H1 (cell line): ENCODE measurements around the gene PKN3. TPM values are rescaled to one million over a fixed set of nuclear protein-coding genes. Genes with fewer than 3 reads are reported as not detected.

Experiments
- CTCF ChIA-PET: fragments of 300-600 bp; sonication (Branson Sonifier 250); formaldehyde crosslinking; loops from one replicate; lab custom pipeline; 2021; ENCODE audit not compliant: partially characterized antibody; lab: Charles Lee
- POLR2A ChIA-PET: fragments of 300-600 bp; sonication (Branson Sonifier 250); formaldehyde crosslinking; loops from one replicate; lab custom pipeline; 2021; ENCODE audit warnings: inconsistent platforms; ENCODE audit not compliant: partially characterized antibody; lab: Charles Lee
- DNase-seq, 2 experiments: peaks; one replicate each; pipeline versions ENCODE4 v3.0.0 to v3.0.0-alpha.2; 2010 to 2022; ENCODE audit warnings: low spot score in 2 of 2, low read depth in 1 of 2, mixed read lengths in 1 of 2
- FAIRE-seq: peaks from 2 replicates; lab custom pipeline; 2011; peaks lifted over from hg19 to GRCh38; lab: Jason Lieb, UNC
- H2AFZ ChIP-seq: 2 replicates; pipeline ENCODE4 v1.8.1; 2012; ENCODE audit warnings: low read length, inconsistent platforms
- H2AK5ac ChIP-seq: 2 replicates; pipeline ENCODE4 v1.6.1; 2013; ENCODE audit warnings: low read depth, low read length
- H2BK120ac ChIP-seq: replicated peaks from 2 replicates; pipeline ENCODE3; 2013; ENCODE audit warnings: low read depth, low read length, inconsistent platforms
- H2BK12ac ChIP-seq: 2 replicates; pipeline ENCODE4 v1.6.1; 2013; ENCODE audit warnings: low read depth, low read length
- H2BK15ac ChIP-seq: 2 replicates; pipeline ENCODE4 v1.6.1; 2013; ENCODE audit warnings: low read length
- H2BK20ac ChIP-seq: 2 replicates; pipeline ENCODE4 v1.6.1; 2013; ENCODE audit warnings: low read length
- H2BK5ac ChIP-seq: 2 replicates; pipeline ENCODE4 v1.6.1; 2013; ENCODE audit warnings: low read depth, low read length
- H3K14ac ChIP-seq: 2 replicates; pipeline ENCODE4 v1.6.1; 2013; ENCODE audit warnings: inconsistent platforms; ENCODE audit not compliant: insufficient read length
- H3K18ac ChIP-seq: 2 replicates; pipeline ENCODE4 v1.6.1; 2013; ENCODE audit warnings: low read length; ENCODE audit errors: extremely low read depth
- H3K23ac ChIP-seq: 2 replicates; pipeline ENCODE4 v1.6.1; 2013; ENCODE audit warnings: inconsistent platforms; ENCODE audit not compliant: insufficient read length
- H3K23me2 ChIP-seq: 2 replicates; pipeline ENCODE4 v1.6.1; 2013; ENCODE audit warnings: low read depth, low read length
- H3K27ac ChIP-seq: 2 replicates; pipeline ENCODE4 v1.6.1; 2011; ENCODE audit warnings: low read depth, low read length, inconsistent platforms
- H3K27me3 ChIP-seq, 4 experiments: replicated peaks in 1 of 4; 1 replicate in 1 of 4; 2 replicates in 3 of 4; pipeline versions ENCODE4 v1.6.1 to v1.8.1; 2011 to 2013; ENCODE audit warnings: low read length in 3 of 4, mild to moderate bottlenecking in 3 of 4, inconsistent platforms in 2 of 4, mixed read lengths in 2 of 4, moderate library complexity in 1 of 4; ENCODE audit not compliant: control insufficient read depth in 3 of 4, insufficient read depth in 3 of 4; ENCODE audit errors: extremely low read depth in 1 of 4
- H3K36me3 ChIP-seq, 4 experiments: 2 replicates each; pipeline versions ENCODE4 v1.6.1 to v1.8.1; 2011 to 2013; ENCODE audit warnings: mild to moderate bottlenecking in 4 of 4, low read length in 3 of 4, moderate library complexity in 2 of 4, control low read depth in 1 of 4, inconsistent platforms in 1 of 4; ENCODE audit not compliant: insufficient read depth in 4 of 4, control insufficient read depth in 2 of 4
- H3K4ac ChIP-seq: replicated peaks from 2 replicates; pipeline ENCODE3; 2013; ENCODE audit warnings: low read length, low read depth, mixed read lengths, inconsistent platforms; ENCODE audit not compliant: insufficient read length
- H3K4me1 ChIP-seq, 4 experiments: replicated peaks in 1 of 4; 1 replicate in 1 of 4; 2 replicates in 3 of 4; pipeline versions ENCODE4 v1.6.1 to v1.8.1; 2011 to 2013; ENCODE audit warnings: low read length in 3 of 4, inconsistent platforms in 2 of 4, mixed read lengths in 1 of 4; ENCODE audit not compliant: insufficient read depth in 4 of 4, control insufficient read depth in 3 of 4
- H3K4me2 ChIP-seq, 2 experiments: 2 replicates each; pipeline versions ENCODE4 v1.6.1 to v1.8.1; 2011 to 2013; ENCODE audit warnings: low read depth in 2 of 2, low read length in 2 of 2, control low read depth in 1 of 2, inconsistent platforms in 1 of 2, mild to moderate bottlenecking in 1 of 2; ENCODE audit not compliant: insufficient read depth in 1 of 2
- H3K4me3 ChIP-seq, 4 experiments: fragments of 200-600, 300-600 bp in 1 of 4; sonication (generic), shearing (Covaris generic), sonication (Bioruptor Twin) in 1 of 4; 2 replicates each; pipeline versions ENCODE4 v1.5.1 to v1.8.1; 2011 to 2016; ENCODE audit warnings: low read length in 4 of 4, low read depth in 3 of 4, control low read depth in 2 of 4, inconsistent platforms in 2 of 4, mild to moderate bottlenecking in 2 of 4, mixed read lengths in 1 of 4, moderate library complexity in 1 of 4; ENCODE audit not compliant: insufficient read depth in 2 of 4; ENCODE audit errors: extremely low read depth in 1 of 4
- H3K56ac ChIP-seq: replicated peaks from 2 replicates; pipeline ENCODE3; 2013; ENCODE audit warnings: low read depth, mild to moderate bottlenecking, mixed read lengths, low read length, inconsistent platforms; ENCODE audit not compliant: insufficient read length
- H3K79me1 ChIP-seq: 2 replicates; pipeline ENCODE4 v1.6.1; 2013; ENCODE audit warnings: low read depth, low read length, control low read depth
- H3K79me2 ChIP-seq, 2 experiments: 2 replicates each; pipeline versions ENCODE4 v1.6.1 to v1.8.1; 2012 to 2013; ENCODE audit warnings: low read length in 2 of 2, mild to moderate bottlenecking in 2 of 2, inconsistent platforms in 1 of 2; ENCODE audit not compliant: insufficient read depth in 2 of 2, control insufficient read depth in 1 of 2
- H3K9ac ChIP-seq, 4 experiments: replicated peaks in 1 of 4; 1 replicate in 1 of 4; 2 replicates in 3 of 4; pipeline versions ENCODE4 v1.6.1 to v1.8.1; 2011 to 2013; ENCODE audit warnings: low read depth in 3 of 4, low read length in 3 of 4, control low read depth in 2 of 4, mild to moderate bottlenecking in 2 of 4, moderate library complexity in 2 of 4, inconsistent platforms in 1 of 4; ENCODE audit errors: extremely low read depth in 1 of 4
- H3K9me3 ChIP-seq, 2 experiments: 2 replicates each; pipeline versions ENCODE4 v1.6.1 to v1.8.1; 2012 to 2013; ENCODE audit warnings: mild to moderate bottlenecking in 2 of 2, moderate library complexity in 2 of 2, control low read depth in 1 of 2, inconsistent platforms in 1 of 2, low read depth in 1 of 2, low read length in 1 of 2, mixed read lengths in 1 of 2; ENCODE audit not compliant: insufficient read depth in 2 of 2
- H4K20me1 ChIP-seq, 2 experiments: replicated peaks in 1 of 2; 2 replicates each; pipeline versions ENCODE3 to v1.8.1; 2011 to 2013; ENCODE audit warnings: inconsistent platforms in 2 of 2, low read length in 2 of 2, mild to moderate bottlenecking in 1 of 2; ENCODE audit not compliant: insufficient read depth in 2 of 2, control insufficient read depth in 1 of 2
- H4K5ac ChIP-seq: 2 replicates; pipeline ENCODE4 v1.6.1; 2013; ENCODE audit warnings: low read length, low read depth, mixed read lengths, inconsistent platforms; ENCODE audit not compliant: insufficient read length
- H4K8ac ChIP-seq: 2 replicates; pipeline ENCODE4 v1.8.0; 2013; ENCODE audit warnings: mild to moderate bottlenecking, moderate library complexity, low read length, inconsistent platforms; ENCODE audit not compliant: insufficient read depth; ENCODE audit errors: extremely low read depth
- H4K91ac ChIP-seq: replicated peaks from 2 replicates; pipeline ENCODE3; 2013; ENCODE audit warnings: low read length, mixed read lengths, inconsistent platforms; ENCODE audit not compliant: insufficient read length
- BACH1 ChIP-seq: IDR thresholded peaks from 2 replicates; pipeline ENCODE4 v1.6.1; 2012; ENCODE audit warnings: low read length, improper control_type of control experiment
- BRCA1 ChIP-seq: IDR thresholded peaks from 2 replicates; pipeline ENCODE4 v1.6.1; 2012; ENCODE audit warnings: low read depth, low read length, improper control_type of control experiment
- EGR1 ChIP-seq: IDR thresholded peaks from 2 replicates; pipeline ENCODE4 v1.6.1; 2011; ENCODE audit warnings: low read depth, low read length, borderline replicate concordance
- FOSL1 ChIP-seq: IDR thresholded peaks from 2 replicates; pipeline ENCODE4 v1.6.1; 2011; ENCODE audit warnings: mild to moderate bottlenecking, low read depth, low read length, moderate library complexity; ENCODE audit not compliant: insufficient read depth
- JUND ChIP-seq: IDR thresholded peaks from 2 replicates; pipeline ENCODE4 v1.6.1; 2011; ENCODE audit warnings: mild to moderate bottlenecking, improper control_type of control experiment, low read length
- POLR2A ChIP-seq, 2 experiments: IDR thresholded peaks; 1 replicate in 1 of 2; 2 replicates in 1 of 2; pipeline ENCODE4 v1.6.1; 2011; ENCODE audit warnings: low read depth in 2 of 2, low read length in 2 of 2, mild to moderate bottlenecking in 2 of 2; ENCODE audit errors: control extremely low read depth in 1 of 2
- RBBP5 ChIP-seq: IDR thresholded peaks from 2 replicates; pipeline ENCODE4 v1.7.1; 2012; ENCODE audit warnings: low read depth, mild to moderate bottlenecking, inconsistent platforms, low read length, moderate library complexity, borderline replicate concordance
- TAF7 ChIP-seq: optimal IDR thresholded peaks from 2 replicates; pipeline ENCODE3; 2011; ENCODE audit warnings: low read depth, mild to moderate bottlenecking, inconsistent platforms, low read length, moderate library complexity, borderline replicate concordance
- WGBS, 2 experiments: shearing (Covaris generic) in 1 of 2; methylation state at CpG; one replicate each; pipeline versions ENCODE4 v1.1.6 to v1.1.7; 2013 to 2015; ENCODE audit warnings: low lambda C conversion rate in 2 of 2, mixed read lengths in 2 of 2, inconsistent platforms in 1 of 2, low coverage in 1 of 2, missing lambda C conversion rate in 1 of 2; ENCODE audit not compliant: insufficient replicate concordance in 2 of 2, insufficient coverage in 1 of 2, insufficient read length in 1 of 2; ENCODE audit errors: extremely low coverage in 1 of 2, missing lambda C conversion rate in 1 of 2; 5-methylcytosine and 5-hydroxymethylcytosine counted together
- polyA plus RNA-seq, 7 experiments: library from polyadenylated mRNA; depleted of rRNA in 3 of 7; stranded (reverse) in 5 of 7; unstranded in 2 of 7; fragments of >200 nt in 5 of 7; fragments of 200-250 nt in 2 of 7; gene quantifications; 1 replicate in 5 of 7; 2 replicates in 1 of 7; 4 replicates in 1 of 7; pipeline versions ENCODE4 v1.2.1 to v1.2.3, GENCODE V29; 2011 to 2013; ENCODE audit warnings: missing spikeins in 2 of 7, mixed read lengths in 2 of 7
- total RNA-seq: library from RNA; stranded (reverse); fragmentation: NEBNext Ultra II Directional; extraction: Animal tissue kit (Norgen Biotek cat#: 25700); gene quantifications from 2 replicates; pipeline ENCODE4 v1.2.1, GENCODE V29; 2021
- TF ChIP-seq, protein P1 (sequence below), 3 experiments: IDR thresholded peaks; 1 replicate in 2 of 3; 2 replicates in 1 of 3; pipeline versions ENCODE4 v1.5.1 to v1.6.1; 2011; ENCODE audit warnings: low read length in 3 of 3, mild to moderate bottlenecking in 3 of 3, inconsistent platforms in 2 of 3, low read depth in 1 of 3, moderate library complexity in 1 of 3; ENCODE audit not compliant: insufficient read depth in 1 of 3; ENCODE audit errors: control extremely low read depth in 1 of 3
- TF ChIP-seq, protein P2 (sequence below): IDR thresholded peaks from 2 replicates; pipeline ENCODE4 v1.6.1; 2012; ENCODE audit warnings: inconsistent platforms

PKN3 gene
- total and polyA plus RNA-seq, 2 of the 8 experiments (the other 6 are each of a cell fraction or from before 2014, with no cell fraction given): 15.7 to 16.3 TPM

DNA sequence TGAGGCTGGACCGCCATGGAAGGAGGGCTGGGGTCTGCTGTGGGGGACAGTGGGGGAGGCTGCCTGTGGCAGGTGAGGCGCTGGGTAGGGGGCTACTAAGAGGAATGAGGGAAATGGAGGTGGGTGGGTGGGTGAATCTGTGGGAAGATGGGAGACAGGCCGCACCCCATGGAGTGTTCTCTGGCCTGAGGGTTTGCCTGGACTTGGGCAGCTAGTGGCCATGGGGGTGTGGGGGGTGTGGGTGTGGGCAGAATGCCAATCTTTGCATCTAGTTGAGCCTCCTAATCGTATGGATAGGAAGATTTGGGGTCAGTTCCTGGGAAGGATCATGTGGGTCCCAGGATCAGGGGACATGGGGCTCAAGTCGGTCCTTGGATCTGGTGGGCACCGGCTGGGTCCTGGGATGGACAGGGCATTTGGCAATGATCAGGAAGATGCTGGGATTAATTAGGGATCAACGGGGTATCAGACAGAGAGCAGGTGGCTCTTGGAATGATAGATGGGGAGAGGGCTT lies 21.1 kb downstream of the PKN3 start:
- Histone ChIP-seq H4K91ac (no peak overlapping the region), H4K5ac (peak overlapping the region; percentile 5), H2AK5ac (0 out of 2 replicates have a peak overlapping the region, but pooled peaks have one; percentile 60), H3K36me3 (peaks cover 0 to 15% (median 8%) of the 10 kb centered on the region in 4 experiments; a peak in 4 of 8 replicates), H3K4ac (peak overlapping the region; percentile 94), H2AFZ (no peak overlapping the region), H3K18ac (peak overlapping the region; percentile 83; the same call in 1 of the 2 replicates), H3K56ac (no peak overlapping the region), H2BK12ac (0 out of 2 replicates have a peak overlapping the region, but pooled peaks have one; percentile 27), H3K27ac (0 out of 2 replicates have a peak overlapping the region, but pooled peaks have one; percentile 46), H3K23me2 (peaks cover 4% of the 10 kb centered on the region), H3K79me2 (no peaks in the 10 kb centered on the region), H2BK120ac (no peak overlapping the region), H3K9me3 (no peaks in the 10 kb centered on the region), H3K9ac (peak overlapping the region; percentile 65 to 85 (median 84)), H2BK20ac (no peak overlapping the region), H4K20me1 (peaks cover 0 to 2% of the 10 kb centered on the region in 2 experiments), H4K8ac (peak overlapping the region; percentile 86; the same call in 1 of the 2 replicates), H3K27me3 (no peaks in the 10 kb centered on the region), H3K4me1 (peaks cover 0 to 3% (median 0%) of the 10 kb centered on the region in 4 experiments; a peak in 3 of 7 replicates), H3K79me1 (peaks cover 3% of the 10 kb centered on the region; the same call in 1 of the 2 replicates), H3K14ac (no peak overlapping the region), H2BK15ac (no peak overlapping the region), H3K23ac (no peak overlapping the region), H2BK5ac (peak overlapping the region; percentile 66; the same call in 1 of the 2 replicates), H3K4me3 (peak overlapping the region; percentile 73 to 92 (median 90)), H3K4me2 (peak overlapping the region; percentile 84 to 85)
- ChIA-PET POLR2A (interaction anchor here (1.1 to 13.5 kb wide), 12 partner anchors 14 to 201 kb away, joined by 3 to 133 read pairs (median 9); partner anchors contain the start of genes PKN3 and SET), CTCF (interaction anchor here (0.6 to 0.9 kb wide), 2 partner anchors 8 to 822 kb away, joined by 3 read pairs; no protein-coding TSS in a partner anchor)
- WGBS, 2 experiments: 36% methylated on average over 6 of the region's 7 CpGs; no CpG with 5 or more reads in 1 of the 2 experiments
- DNase-seq (peak in 1 of 2 experiments; percentile 56), FAIRE-seq (no peak)
- TF ChIP-seq, protein P1, sequence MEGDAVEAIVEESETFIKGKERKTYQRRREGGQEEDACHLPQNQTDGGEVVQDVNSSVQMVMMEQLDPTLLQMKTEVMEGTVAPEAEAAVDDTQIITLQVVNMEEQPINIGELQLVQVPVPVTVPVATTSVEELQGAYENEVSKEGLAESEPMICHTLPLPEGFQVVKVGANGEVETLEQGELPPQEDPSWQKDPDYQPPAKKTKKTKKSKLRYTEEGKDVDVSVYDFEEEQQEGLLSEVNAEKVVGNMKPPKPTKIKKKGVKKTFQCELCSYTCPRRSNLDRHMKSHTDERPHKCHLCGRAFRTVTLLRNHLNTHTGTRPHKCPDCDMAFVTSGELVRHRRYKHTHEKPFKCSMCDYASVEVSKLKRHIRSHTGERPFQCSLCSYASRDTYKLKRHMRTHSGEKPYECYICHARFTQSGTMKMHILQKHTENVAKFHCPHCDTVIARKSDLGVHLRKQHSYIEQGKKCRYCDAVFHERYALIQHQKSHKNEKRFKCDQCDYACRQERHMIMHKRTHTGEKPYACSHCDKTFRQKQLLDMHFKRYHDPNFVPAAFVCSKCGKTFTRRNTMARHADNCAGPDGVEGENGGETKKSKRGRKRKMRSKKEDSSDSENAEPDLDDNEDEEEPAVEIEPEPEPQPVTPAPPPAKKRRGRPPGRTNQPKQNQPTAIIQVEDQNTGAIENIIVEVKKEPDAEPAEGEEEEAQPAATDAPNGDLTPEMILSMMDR (IDR thresholded peaks at IDR 0.05; ENCODE audit: control extremely low read depth in 1 of 3, insufficient read depth in 1 of 3, low read depth in 1 of 3, low read length in 3 of 3): no peak
- TF ChIP-seq, protein P2, sequence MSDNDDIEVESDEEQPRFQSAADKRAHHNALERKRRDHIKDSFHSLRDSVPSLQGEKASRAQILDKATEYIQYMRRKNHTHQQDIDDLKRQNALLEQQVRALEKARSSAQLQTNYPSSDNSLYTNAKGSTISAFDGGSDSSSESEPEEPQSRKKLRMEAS: no peak
- TF ChIP-seq EGR1 (no peak), BACH1 (no peak), JUND (no peak), POLR2A (IDR thresholded peaks at IDR 0.05; ENCODE audit: control extremely low read depth in 1 of 2, low read depth in 2 of 2, low read length in 2 of 2) (no peak), BRCA1 (no peak), TAF7 (no peak), RBBP5 (no peak), FOSL1 (no peak)
